Right forelimb (tissue), 1 donor: ENCODE results near the gene MKLN1.

ENCODE experiments used
- DNase-seq: peaks from one replicate; pipeline ENCODE4 v3.0.0-alpha.2; 2018

Gene MKLN1

GRCh38 chr7:131527456-131527855 lies 199.8 kb downstream of the MKLN1 start:
- DNase-seq: no peak

- DNase-seq: no peak
Measured at GRCh38 chr7:131529179-131529578, 201.5 kb downstream of the MKLN1 start.

GRCh38 chr7:131529617-131530016 lies 201.9 kb downstream of the MKLN1 start:
- DNase-seq: no peak

GRCh38 chr7:131530137-131530536 lies 202.5 kb downstream of the MKLN1 start:
- DNase-seq: no peak

GRCh38 chr7:131532570-131533091 lies 205.0 kb downstream of the MKLN1 start:
- no peak for DNase-seq

- no peak for DNase-seq
Measured at GRCh38 chr7:131533151-131533559, 205.5 kb downstream of the MKLN1 start.

- DNase-seq: no peak
Measured at GRCh38 chr7:131533566-131534561, 206.2 kb downstream of the MKLN1 start.

GRCh38 chr7:131536361-131536849 lies 208.7 kb downstream of the MKLN1 start:
- DNase-seq: no peak

- no peak for DNase-seq
Measured at GRCh38 chr7:131537571-131537978, 209.9 kb downstream of the MKLN1 start.

GRCh38 chr7:131538071-131538812 lies 210.6 kb downstream of the MKLN1 start:
- DNase-seq: no peak

GRCh38 chr7:131538813-131539179 lies 211.1 kb downstream of the MKLN1 start:
- DNase-seq: no peak

GRCh38 chr7:131540491-131541162 lies 213.0 kb downstream of the MKLN1 start:
- DNase-seq: no peak

- no peak for DNase-seq
Measured at GRCh38 chr7:131543298-131543697, 215.6 kb downstream of the MKLN1 start.

- no peak for DNase-seq
Measured at GRCh38 chr7:131544021-131544420, 216.3 kb downstream of the MKLN1 start.

- DNase-seq: no peak
Measured at GRCh38 chr7:131544449-131545301, 217.0 kb downstream of the MKLN1 start.

GRCh38 chr7:131546126-131546525 lies 218.4 kb downstream of the MKLN1 start:
- DNase-seq: no peak
